ENCODE measurements around the gene CDK6. TPM values are rescaled to one million over a fixed set of nuclear protein-coding genes. Genes with fewer than 3 reads are reported as not detected.

The CDK6 gene
- total RNA-seq, 2 donors from 2014 or later: 32.6 to 35.0 TPM

DNA sequence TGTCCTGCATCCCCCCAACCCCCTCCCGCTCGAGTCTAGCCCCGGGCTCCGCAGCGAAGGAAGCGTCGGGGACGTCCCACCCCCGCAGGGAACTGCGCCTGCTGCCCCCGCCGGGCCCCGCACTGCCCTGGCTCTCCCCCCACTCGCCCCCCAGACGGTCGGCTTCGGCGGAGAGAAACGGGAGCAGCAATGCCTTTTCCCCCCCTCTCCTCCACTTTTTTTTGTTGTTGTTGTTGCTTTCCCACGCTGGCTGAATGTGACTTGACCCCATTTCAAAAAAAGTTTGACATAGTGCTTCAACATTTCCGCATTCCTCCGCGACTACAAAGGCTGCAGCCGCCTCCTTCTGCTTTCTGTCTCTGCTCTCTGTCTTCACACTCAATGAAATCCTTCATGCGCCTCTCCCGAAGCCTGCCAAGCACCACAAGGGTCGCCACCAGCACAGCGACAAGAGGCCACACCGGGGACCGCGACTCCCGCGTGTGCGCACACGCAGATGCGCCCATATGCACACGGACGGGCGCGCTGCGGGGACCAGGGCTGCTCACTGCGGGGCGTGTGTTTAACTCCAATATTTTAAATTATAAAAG, 1.0 kb downstream of the CDK6 start:
- peak overlapping the region; percentile 82 to 90 (median 85) for H3K27ac ChIP-seq
- no peaks in the 10 kb centered on the region for H3K36me3 ChIP-seq (replicated peaks in 1 of 2; ENCODE audit: insufficient read depth in 1 of 2, low read depth in 2 of 2)
- intact Hi-C loops (cut with DNase I): loop anchor here (10.0 kb wide), 2 partner anchors 141 to 211 kb away; no protein-coding TSS in a partner anchor
- TF ChIP-seq, protein P1, sequence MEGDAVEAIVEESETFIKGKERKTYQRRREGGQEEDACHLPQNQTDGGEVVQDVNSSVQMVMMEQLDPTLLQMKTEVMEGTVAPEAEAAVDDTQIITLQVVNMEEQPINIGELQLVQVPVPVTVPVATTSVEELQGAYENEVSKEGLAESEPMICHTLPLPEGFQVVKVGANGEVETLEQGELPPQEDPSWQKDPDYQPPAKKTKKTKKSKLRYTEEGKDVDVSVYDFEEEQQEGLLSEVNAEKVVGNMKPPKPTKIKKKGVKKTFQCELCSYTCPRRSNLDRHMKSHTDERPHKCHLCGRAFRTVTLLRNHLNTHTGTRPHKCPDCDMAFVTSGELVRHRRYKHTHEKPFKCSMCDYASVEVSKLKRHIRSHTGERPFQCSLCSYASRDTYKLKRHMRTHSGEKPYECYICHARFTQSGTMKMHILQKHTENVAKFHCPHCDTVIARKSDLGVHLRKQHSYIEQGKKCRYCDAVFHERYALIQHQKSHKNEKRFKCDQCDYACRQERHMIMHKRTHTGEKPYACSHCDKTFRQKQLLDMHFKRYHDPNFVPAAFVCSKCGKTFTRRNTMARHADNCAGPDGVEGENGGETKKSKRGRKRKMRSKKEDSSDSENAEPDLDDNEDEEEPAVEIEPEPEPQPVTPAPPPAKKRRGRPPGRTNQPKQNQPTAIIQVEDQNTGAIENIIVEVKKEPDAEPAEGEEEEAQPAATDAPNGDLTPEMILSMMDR (IDR thresholded peaks at IDR 0.05): no peak
- peak in 2 of 3 donors; percentile 29 to 39 for TF ChIP-seq POLR2A (IDR thresholded peaks at IDR 0.05)
- 0% methylated on average over 32 to 42 of the region's 43 CpGs for WGBS, 2 donors
- H3K27me3 ChIP-seq: no peaks in the 10 kb centered on the region
- peaks cover 20% of the 10 kb centered on the region for H3K4me1 ChIP-seq
- ATAC-seq (peak; percentile 29), DNase-seq (peak; percentile 57 to 78 (median 73))
- H3K9me3 ChIP-seq: no peaks in the 10 kb centered on the region
- H3K4me3 ChIP-seq: peak overlapping the region; percentile 78 to 88

DNA sequence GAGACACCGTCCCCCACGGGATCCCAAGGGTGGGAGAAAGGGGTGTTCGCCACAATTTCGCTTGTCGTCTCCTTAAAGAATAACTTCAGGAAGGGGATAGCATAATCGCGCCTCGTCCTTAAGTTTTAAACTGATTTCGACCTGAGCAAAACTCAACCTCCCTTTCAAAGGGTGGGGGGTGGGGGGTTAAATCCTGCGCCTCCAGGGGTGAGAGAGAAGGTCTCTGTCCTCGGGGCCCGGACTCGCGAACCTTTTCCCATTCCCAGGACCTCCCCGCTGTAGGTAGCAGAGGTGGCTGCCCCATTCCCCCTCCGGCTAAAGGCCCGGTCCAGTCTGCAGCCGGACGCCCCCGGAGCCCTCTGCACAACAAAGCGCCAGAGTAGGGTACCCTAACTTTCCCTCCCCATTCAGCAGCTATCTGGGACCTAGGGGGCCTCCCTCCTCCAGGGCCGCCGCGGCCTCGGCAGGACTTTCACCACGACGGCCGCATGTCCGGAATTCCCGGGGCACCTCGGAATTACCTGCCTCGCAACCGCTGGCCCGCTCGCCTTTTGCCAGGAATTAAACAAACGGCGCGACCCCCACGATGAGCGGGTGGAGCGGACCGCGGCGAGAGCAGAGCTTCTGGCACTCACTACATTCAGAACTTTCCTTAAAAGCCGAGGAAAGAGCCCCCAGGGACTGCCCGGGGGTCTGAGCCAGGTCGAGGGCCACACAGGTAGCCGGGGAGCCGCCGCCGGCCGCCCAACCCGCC, 1.7 kb downstream of the CDK6 start:
- 0 to 1% methylated on average over 45 to 53 of the region's 53 CpGs for WGBS, 2 donors
- H3K36me3 ChIP-seq (replicated peaks in 1 of 2; ENCODE audit: insufficient read depth in 1 of 2, low read depth in 2 of 2): no peaks in the 10 kb centered on the region
- no peaks in the 10 kb centered on the region for H3K9me3 ChIP-seq
- peak in 1 of 3 donors; percentile 8 for TF ChIP-seq POLR2A (IDR thresholded peaks at IDR 0.05)
- TF ChIP-seq, protein P1 (IDR thresholded peaks at IDR 0.05): no peak
- no peaks in the 10 kb centered on the region for H3K27me3 ChIP-seq
- peak overlapping the region; percentile 78 to 88 for H3K4me3 ChIP-seq
- peak overlapping the region; percentile 82 to 90 (median 85) for H3K27ac ChIP-seq
- intact Hi-C loops (cut with DNase I): loop anchor here (10.0 kb wide), 2 partner anchors 140 to 210 kb away; no protein-coding TSS in a partner anchor
- ATAC-seq (peak; percentile 4), DNase-seq (peak; percentile 25 to 41 (median 32))
- H3K4me1 ChIP-seq: peaks cover 27% of the 10 kb centered on the region

DNA sequence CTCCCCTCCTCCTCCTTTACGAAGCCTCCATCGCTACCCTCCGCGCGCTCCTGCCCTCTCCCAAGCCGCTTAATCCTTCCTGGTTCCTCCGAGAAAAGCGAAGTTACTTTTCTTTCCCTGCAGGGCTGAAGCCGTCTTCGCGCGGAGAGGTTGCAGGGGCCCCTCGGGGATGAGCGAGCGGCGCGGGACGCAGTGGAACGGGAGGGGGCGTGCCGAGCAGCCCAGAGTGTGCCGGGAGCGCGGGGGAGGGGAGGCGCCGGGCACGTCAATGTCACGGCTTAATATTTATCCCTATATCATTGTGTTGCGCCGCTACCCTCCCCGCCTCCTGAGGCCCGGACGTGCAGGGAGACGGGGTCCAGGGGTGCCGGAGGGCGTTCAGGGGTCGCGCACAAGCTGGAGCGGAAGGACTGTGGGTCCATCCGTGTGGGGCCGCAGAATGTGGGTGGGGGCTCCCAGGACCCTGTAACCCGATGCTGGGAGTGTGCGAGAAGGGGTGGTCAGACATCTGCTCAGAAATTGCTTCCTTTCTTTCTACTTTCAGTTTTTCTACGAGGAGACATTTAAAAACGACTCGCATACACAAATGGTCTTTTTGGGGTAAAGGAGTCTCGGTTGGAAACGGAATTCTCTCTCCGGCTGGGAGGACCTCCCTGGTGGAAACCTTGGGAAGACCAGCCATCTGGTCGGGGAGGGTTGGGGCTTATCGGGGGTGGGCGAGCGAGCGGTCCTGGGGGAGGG, 2.4 kb downstream of the CDK6 start:
- H3K4me3 ChIP-seq: peak overlapping the region; percentile 78 to 88
- peak overlapping the region; percentile 82 to 90 (median 85) for H3K27ac ChIP-seq
- TF ChIP-seq POLR2A (IDR thresholded peaks at IDR 0.05): peak; percentile 36 to 76 (median 75)
- TF ChIP-seq, protein P1 (IDR thresholded peaks at IDR 0.05): peak in 3 of 7 experiments; percentile 19 to 41 (median 23)
- WGBS, 2 donors: 0 to 1% methylated on average over 27 to 54 of the region's 54 CpGs
- peak; percentile 75 to 89 (median 82) for DNase-seq
- ATAC-seq: peak; percentile 68
- H3K36me3 ChIP-seq (replicated peaks in 1 of 2; ENCODE audit: insufficient read depth in 1 of 2, low read depth in 2 of 2): no peaks in the 10 kb centered on the region
- H3K9me3 ChIP-seq: no peaks in the 10 kb centered on the region
- no peaks in the 10 kb centered on the region for H3K27me3 ChIP-seq
- H3K4me1 ChIP-seq: peaks cover 32% of the 10 kb centered on the region
- intact Hi-C loops (cut with DNase I): loop anchor here (10.0 kb wide), 2 partner anchors 139 to 209 kb away; no protein-coding TSS in a partner anchor

DNA sequence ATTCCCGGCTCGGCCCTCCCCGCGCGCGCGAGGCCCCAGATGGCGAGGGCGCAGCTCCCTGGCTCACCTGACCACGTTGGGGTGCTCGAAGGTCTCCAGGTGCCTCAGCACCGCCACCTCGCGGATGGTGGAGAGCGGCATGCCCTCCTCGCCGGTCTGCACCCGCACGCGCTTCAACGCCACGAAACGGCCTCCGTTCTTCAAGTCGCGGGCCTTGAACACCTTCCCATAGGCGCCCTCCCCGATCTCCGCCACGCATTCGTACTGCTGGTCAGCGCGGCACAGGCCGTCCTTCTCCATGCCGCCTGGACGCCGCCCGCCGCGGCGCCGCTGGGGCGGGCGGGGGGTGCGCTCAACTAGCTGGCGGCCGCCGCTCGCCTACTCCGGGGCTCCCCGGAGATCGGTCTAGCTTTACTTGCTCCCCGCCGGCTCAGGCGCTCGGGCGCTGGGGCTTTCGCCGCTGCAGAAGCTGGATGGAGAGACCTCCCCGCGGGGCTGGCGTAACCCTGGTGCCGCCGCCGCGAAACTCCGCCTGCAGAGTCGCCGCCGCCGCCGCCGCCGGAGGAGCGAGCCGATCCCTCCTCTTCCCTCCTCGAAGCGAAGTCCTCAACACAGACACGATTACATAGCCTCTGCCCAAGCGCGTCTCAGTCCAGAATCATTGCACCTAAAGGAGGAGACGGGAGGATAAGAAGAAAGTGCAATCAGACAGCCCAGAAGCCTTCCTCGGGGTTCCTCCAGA, 3.2 kb downstream of the CDK6 start:
- 0% methylated on average over 10 to 82 of the region's 83 CpGs for WGBS, 2 donors
- Histone ChIP-seq H3K4me1 (peaks cover 32% of the 10 kb centered on the region), H3K27ac (peak overlapping the region; percentile 82 to 90 (median 85)), H3K4me3 (peak overlapping the region; percentile 78 to 88), H3K36me3 (replicated peaks in 1 of 2; ENCODE audit: insufficient read depth in 1 of 2, low read depth in 2 of 2) (no peaks in the 10 kb centered on the region), H3K27me3 (no peaks in the 10 kb centered on the region), H3K9me3 (no peaks in the 10 kb centered on the region)
- ATAC-seq: peak; percentile 80
- TF ChIP-seq, protein P1 (IDR thresholded peaks at IDR 0.05): peak; percentile 82 to 95 (median 94)
- TF ChIP-seq POLR2A (IDR thresholded peaks at IDR 0.05): peak in 1 of 3 donors; percentile 17
- intact Hi-C loops (cut with DNase I): loop anchor here (10.0 kb wide), 2 partner anchors 138 to 208 kb away; no protein-coding TSS in a partner anchor
- peak; percentile 90 to 94 (median 92) for DNase-seq
